Stomach (tissue), 4 donors: ENCODE results near the gene CUX1.

Experiments
- CTCF ChIP-seq, 7 experiments: fragments of 450-650 bp in 4 of 7; fragments of 200-600 bp in 3 of 7; sonication (generic) in 3 of 7; IDR thresholded peaks; one replicate each; pipeline ENCODE4 v1.5.1; 2016 to 2019; ENCODE audit warnings: antibody characterized with exemption in 7 of 7, control low read depth in 2 of 7, mild to moderate bottlenecking in 1 of 7
- EP300 ChIP-seq: sonication (generic); formaldehyde crosslinking; IDR thresholded peaks from one replicate; pipeline ENCODE4 v1.6.1; 2017; ENCODE audit warnings: antibody characterized with exemption
- POLR2A ChIP-seq, 4 donors: fragments of 450-650 bp; IDR thresholded peaks; one replicate each; pipeline ENCODE4 v1.6.1; 2016; ENCODE audit warnings: antibody characterized with exemption in 4 of 4, control low read depth in 2 of 4, mild to moderate bottlenecking in 1 of 4, moderate library complexity in 1 of 4

- TF ChIP-seq CTCF (IDR thresholded peaks at IDR 0.05) = no peak
- no peak for TF ChIP-seq POLR2A (IDR thresholded peaks at IDR 0.05)
- no peak for TF ChIP-seq EP300
These were observed 64.6 kb downstream of the CUX1 start for GRCh38 chr7:101882005-101882421.
